AG09309 (cell line): ENCODE data around the gene ANO3.

Experiments
- DNase-seq: peaks from one replicate; pipeline ENCODE4 v3.0.0-alpha.2; 2010; ENCODE audit warnings: low read depth
- H3K4me3 ChIP-seq: 2 replicates; pipeline ENCODE4 v1.5.1; 2011; ENCODE audit warnings: mild to moderate bottlenecking, low read depth, low read length, moderate library complexity; ENCODE audit not compliant: control insufficient read depth
- CTCF ChIP-seq: IDR thresholded peaks from 2 replicates; pipeline ENCODE4 v1.5.1; 2011; ENCODE audit warnings: mild to moderate bottlenecking, low read depth, low read length, inconsistent platforms; ENCODE audit not compliant: insufficient read depth, control insufficient read depth; ENCODE audit errors: missing control alignments

The ANO3 gene

GRCh38 chr11:26507229-26507628 is 175.3 kb downstream of the ANO3 start:
- DNase-seq: no peak
- no peak for TF ChIP-seq CTCF
- H3K4me3 ChIP-seq: no peak overlapping the region

- no peak for TF ChIP-seq CTCF
Observed at GRCh38 chr11:26510164-26510563, 178.2 kb downstream of the ANO3 start.

GRCh38 chr11:26510756-26511155 is 178.8 kb downstream of the ANO3 start:
- no peak for DNase-seq
- no peak overlapping the region for H3K4me3 ChIP-seq
- TF ChIP-seq CTCF: no peak

More at GRCh38 chr11:26510164-26510563, 178.2 kb downstream of the ANO3 start:
- DNase-seq: no peak
- no peak overlapping the region for H3K4me3 ChIP-seq

GRCh38 chr11:26512196-26512595 is 180.3 kb downstream of the ANO3 start:
- DNase-seq: no peak
- TF ChIP-seq CTCF: no peak
- H3K4me3 ChIP-seq: no peak overlapping the region

- no peak for DNase-seq
- no peak for TF ChIP-seq CTCF
- no peak overlapping the region for H3K4me3 ChIP-seq
Observed at GRCh38 chr11:26519469-26519868, 187.5 kb downstream of the ANO3 start.

GRCh38 chr11:26522912-26523610 is 191.1 kb downstream of the ANO3 start:
- no peak for DNase-seq
- no peak overlapping the region for H3K4me3 ChIP-seq
- TF ChIP-seq CTCF: peak; percentile 39
